HUES48 (cell line): Measurements from ENCODE around the gene WDR46.

ENCODE experiments used
- H3K27ac ChIP-seq: one replicate; pipeline ENCODE4 v1.7.0; 2013; ENCODE audit warnings: low read depth, low read length, inconsistent platforms
- H3K27me3 ChIP-seq: 2 replicates; pipeline ENCODE4 v1.6.1; 2013; ENCODE audit warnings: mild to moderate bottlenecking, low read length; ENCODE audit not compliant: control insufficient read depth, insufficient read depth
- H3K36me3 ChIP-seq: 2 replicates; pipeline ENCODE4 v1.6.1; 2013; ENCODE audit warnings: low read length; ENCODE audit not compliant: control insufficient read depth, insufficient read depth
- H3K4me1 ChIP-seq: 2 replicates; pipeline ENCODE4 v1.6.1; 2013; ENCODE audit warnings: mild to moderate bottlenecking, low read length; ENCODE audit not compliant: control insufficient read depth, insufficient read depth
- H3K4me3 ChIP-seq: 2 replicates; pipeline ENCODE4 v1.5.1; 2013; ENCODE audit warnings: mild to moderate bottlenecking, low read depth, low read length
- H3K9ac ChIP-seq: 2 replicates; pipeline ENCODE4 v1.6.1; 2013; ENCODE audit warnings: mild to moderate bottlenecking, low read depth, low read length, moderate library complexity
- H3K9me3 ChIP-seq: 2 replicates; pipeline ENCODE4 v1.6.1; 2013; ENCODE audit warnings: low read length; ENCODE audit not compliant: control insufficient read depth, insufficient read depth

The WDR46 gene

DNA sequence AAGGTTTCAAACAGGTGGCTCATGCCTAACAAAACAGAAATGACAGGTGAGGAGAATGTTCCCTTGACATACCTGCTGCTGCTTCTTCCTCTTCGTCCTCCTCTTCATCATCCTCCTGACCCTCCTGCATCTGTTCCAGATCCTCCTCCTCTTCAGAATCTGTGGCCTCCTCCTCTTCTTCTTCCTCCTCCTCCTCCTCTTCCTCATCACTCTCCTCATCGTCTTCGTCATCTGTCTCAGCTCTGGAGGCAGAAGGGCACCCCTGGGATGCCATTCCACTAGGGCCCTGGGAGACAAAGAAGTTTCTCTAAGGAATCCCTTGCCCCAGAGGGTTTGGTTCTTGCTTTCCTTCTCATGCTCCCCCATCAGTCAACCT is 30.9 kb upstream of the WDR46 start:
- Histone ChIP-seq H3K4me3 (no peak overlapping the region), H3K9me3 (no peaks in the 10 kb centered on the region), H3K36me3 (peaks cover 34% of the 10 kb centered on the region), H3K27me3 (no peaks in the 10 kb centered on the region), H3K9ac (no peak overlapping the region), H3K4me1 (peaks cover 39% of the 10 kb centered on the region), H3K27ac (peak overlapping the region; percentile 65)

DNA sequence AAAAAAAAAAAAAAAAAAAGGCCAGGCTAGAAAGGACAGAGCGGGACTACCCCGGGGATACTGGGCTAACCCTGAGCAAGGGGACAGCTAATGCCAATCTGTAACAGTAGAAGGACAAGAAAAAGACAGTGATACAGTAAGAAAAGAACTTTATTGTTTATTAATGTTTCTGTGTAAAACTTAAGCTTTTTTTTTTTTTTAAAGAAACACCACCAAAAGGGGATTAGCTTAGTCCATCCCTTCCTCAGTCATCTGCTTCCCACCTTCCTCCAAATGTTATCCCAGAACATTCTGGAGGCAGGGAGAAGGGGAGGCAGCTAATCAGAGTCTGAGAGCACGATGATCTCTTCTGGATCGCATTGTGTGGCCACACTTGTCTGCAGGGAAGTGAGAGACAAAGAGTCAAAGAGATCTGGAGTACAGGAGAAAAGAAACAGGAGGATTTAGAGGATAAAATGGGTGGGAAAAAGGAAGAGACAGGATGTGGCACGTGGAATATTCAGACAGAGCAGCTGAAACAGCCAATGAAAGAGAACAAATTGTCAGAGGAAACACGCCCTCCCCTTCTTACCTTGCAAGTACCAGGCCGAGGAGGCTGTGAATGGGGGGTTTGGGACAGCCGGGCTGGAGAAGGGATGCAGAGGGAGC is 29.5 kb upstream of the WDR46 start:
- peaks cover 38% of the 10 kb centered on the region for H3K4me1 ChIP-seq

DNA sequence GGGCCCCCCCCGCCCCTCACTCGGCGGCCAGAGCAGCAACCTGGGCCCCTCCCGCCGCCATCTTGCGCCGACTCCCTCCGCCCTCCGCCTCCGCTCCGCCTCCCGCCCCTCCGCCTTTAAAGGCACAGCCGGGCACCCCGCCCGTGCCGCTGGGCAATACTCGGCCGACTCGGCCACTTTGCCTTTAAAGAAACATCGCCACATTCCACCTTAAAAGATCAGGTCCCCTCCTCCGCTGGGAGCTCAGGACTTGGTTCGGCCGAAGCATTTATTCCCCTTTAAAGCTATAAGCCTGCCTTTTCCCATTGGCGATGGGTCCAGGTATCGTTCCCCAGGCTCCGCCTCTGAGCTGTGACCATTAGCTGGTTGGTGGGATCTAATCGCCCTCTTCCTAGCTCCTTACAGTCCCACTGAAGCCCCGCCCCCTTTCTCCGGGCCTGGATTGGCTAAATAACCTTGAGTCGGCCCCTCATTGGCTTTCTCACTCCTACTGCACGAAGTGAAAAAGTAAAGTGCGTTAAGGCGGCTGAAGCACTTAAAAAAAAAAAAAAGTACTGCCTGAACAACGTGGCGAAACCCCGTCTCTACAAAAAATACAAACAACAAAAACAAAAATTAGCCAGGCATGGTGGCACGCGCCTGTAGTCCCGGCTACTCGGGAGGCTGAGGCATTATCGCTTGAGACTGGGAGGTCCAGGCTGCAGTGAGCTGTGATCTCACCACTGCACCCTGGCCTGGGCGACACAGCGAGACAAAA is 28.8 kb upstream of the WDR46 start, which contains the start of gene ZBTB22:
Gene ZBTB22, minus strand, starts transcription at position 76 of the 757 bp plus-strand sequence. CDS start 828 bp downstream, outside the sequence.
- no peaks in the 10 kb centered on the region for H3K27me3 ChIP-seq
- H3K9me3 ChIP-seq, result no peaks in the 10 kb centered on the region
- H3K9ac ChIP-seq, result peak within 1 kb of the TSS; percentile 78
- peaks cover 38% of the 10 kb centered on the region for H3K4me1 ChIP-seq
- peak within 1 kb of the TSS; percentile 92 for H3K4me3 ChIP-seq
- H3K36me3 ChIP-seq, result peaks cover 34% of the 10 kb centered on the region
- peak within 1 kb of the TSS; percentile 97 for H3K27ac ChIP-seq

More for the DNA sequence above, 29.5 kb upstream of the WDR46 start:
- Histone ChIP-seq H3K4me3 (peak overlapping the region; percentile 92), H3K36me3 (peaks cover 34% of the 10 kb centered on the region), H3K9me3 (no peaks in the 10 kb centered on the region), H3K27ac (peak overlapping the region; percentile 97), H3K27me3 (no peaks in the 10 kb centered on the region), H3K9ac (0 out of 2 replicates have a peak overlapping the region, but pooled peaks have one; percentile 78)

DNA sequence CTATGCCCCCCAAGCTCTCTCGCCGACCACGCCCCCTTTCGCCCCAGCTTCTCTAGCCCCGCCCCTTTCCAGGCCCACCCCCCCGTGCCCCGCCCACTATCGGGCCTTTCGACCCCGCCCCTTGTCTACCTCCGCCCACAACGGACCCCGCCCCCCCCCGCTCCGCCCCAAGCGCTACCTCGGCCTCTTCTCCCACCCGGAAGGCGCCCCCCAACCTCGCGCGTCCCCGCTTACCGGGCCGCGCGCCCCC is 28.3 kb upstream of the WDR46 start:
- no peaks in the 10 kb centered on the region for H3K27me3 ChIP-seq
- H3K27ac ChIP-seq, result peak overlapping the region; percentile 97
- no peaks in the 10 kb centered on the region for H3K9me3 ChIP-seq
- H3K36me3 ChIP-seq, result peaks cover 34% of the 10 kb centered on the region
- H3K4me1 ChIP-seq, result peaks cover 38% of the 10 kb centered on the region
- no peak overlapping the region for H3K9ac ChIP-seq
- H3K4me3 ChIP-seq, result peak overlapping the region; percentile 92

DNA sequence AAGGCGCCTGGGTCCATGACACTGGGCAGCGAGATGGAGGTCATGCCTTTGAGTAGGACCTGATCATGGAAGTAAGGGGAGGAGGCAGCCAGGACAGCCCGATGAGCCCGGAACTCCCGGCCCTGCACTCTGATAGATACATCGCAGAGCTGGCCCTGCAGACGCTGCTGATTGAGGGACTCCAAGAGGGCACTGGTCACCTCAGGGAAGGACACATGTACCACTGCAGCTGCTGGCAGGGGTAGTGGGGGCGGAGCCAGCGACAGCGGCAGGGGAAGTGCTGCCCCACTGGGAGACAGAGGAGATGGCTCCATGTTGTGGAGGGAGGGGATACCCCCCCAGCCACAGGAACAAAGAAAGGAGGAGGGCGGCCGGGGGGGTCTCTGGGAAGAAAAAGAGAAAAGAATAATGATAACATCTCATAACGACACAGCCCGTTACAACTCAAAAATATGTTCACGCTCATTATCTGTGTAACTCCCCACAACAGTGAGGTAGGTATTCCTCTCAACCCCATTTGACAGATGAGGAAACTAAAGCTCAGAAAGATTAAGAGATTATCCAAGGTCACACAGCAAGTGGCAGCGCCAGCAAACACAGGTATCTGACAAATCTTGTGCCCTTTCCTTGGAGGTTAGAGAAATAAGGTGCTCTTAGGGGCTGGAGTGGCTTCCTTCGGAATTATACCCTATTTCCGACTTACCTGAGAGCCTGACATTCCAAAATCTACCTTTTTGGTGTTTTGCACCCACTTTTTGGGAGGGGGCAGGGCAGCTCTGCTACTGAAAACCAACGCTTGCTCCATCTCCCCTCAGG is 27.8 kb upstream of the WDR46 start:
- Histone ChIP-seq H3K36me3 (peaks cover 34% of the 10 kb centered on the region), H3K4me1 (peaks cover 40% of the 10 kb centered on the region), H3K27ac (peak overlapping the region; percentile 7), H3K9ac (no peak overlapping the region), H3K9me3 (no peaks in the 10 kb centered on the region), H3K27me3 (no peaks in the 10 kb centered on the region), H3K4me3 (peak overlapping the region; percentile 65)

DNA sequence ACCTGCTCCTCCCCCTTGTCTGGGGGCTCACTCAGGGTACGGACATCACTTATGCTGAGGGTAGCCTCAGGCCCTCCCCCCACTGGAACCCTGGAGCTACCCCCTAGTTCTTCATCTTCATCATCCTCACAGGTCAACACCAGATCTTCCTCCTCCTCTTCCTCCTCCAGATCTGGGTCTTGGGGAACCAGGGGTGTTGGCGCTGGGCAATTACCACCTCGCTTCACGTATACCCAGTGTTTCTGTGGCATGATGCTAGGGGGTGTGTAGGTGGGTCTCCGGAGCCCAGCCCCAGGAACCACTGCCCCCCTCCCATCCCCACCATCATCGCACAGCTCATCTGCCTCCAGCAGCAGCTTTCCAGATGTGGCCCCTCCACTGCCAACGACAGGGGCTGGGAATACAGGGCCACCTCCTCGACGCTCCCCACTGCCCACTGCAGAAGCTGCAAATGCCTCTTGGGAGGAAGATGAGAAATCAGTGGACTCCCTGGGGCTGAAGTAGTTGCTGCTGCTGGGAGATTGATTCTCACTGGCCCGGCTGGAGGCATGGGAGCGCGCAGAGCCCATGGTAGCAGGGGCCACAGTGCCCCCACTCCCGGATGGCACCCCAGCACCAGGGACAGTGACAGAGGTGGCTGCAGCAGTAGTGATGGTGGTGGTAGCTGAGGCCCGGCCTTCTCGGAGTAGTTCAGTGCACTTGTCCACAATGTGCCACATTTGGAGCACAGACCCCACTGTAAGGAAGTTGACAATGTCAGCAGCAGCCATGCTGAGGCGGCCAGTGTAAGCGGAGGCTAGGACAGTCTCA is 27.0 kb upstream of the WDR46 start:
- no peaks in the 10 kb centered on the region for H3K27me3 ChIP-seq
- H3K4me3 ChIP-seq, result no peak overlapping the region
- peaks cover 33% of the 10 kb centered on the region for H3K4me1 ChIP-seq
- peaks cover 30% of the 10 kb centered on the region for H3K36me3 ChIP-seq
- no peaks in the 10 kb centered on the region for H3K9me3 ChIP-seq
- no peak overlapping the region for H3K9ac ChIP-seq
- H3K27ac ChIP-seq, result no peak overlapping the region

DNA sequence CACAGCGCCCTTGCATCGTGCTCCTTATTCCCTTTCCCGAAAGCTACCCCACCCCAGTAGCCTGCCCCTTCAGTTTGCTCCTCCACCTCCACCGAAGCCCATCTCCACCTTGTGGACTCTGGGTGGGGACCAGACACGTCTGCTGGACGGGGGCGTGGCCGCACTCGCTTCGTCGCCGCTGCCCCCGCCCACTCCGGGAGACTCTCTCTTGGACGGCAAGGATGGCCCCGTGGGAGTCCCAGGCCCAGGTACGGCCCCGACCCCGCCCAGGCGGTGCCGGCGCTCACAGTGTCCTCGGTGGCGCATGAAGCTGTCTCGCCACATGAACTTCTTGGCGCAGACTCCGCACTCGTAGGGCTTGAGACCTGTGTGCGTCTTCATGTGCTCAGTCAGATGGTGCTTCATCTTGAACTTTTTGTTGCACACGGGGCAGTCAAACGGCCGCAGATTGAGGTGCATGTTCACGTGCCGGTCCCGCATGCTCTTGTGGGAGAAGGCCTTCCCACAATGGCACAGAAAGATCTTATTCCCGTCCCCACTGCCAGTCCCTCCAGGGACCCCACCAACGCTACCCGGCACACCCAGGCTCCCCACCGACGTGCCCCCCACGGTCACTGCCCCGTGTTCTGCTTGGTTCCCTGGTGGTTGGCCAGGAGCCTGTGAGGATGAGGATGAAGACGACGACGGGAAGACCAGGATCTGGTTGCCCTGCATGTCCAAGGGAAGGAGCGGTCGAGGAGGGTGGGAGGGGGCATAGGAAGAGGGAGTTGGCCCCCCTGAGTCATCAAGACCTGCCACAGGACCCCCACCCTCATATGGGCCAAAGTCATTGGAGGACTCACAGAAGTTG is 26.1 kb upstream of the WDR46 start:
- Histone ChIP-seq H3K4me1 (peaks cover 31% of the 10 kb centered on the region), H3K27ac (no peak overlapping the region), H3K9me3 (no peaks in the 10 kb centered on the region), H3K4me3 (peak overlapping the region; percentile 98), H3K36me3 (peaks cover 22% of the 10 kb centered on the region), H3K27me3 (no peaks in the 10 kb centered on the region), H3K9ac (no peak overlapping the region)

DNA sequence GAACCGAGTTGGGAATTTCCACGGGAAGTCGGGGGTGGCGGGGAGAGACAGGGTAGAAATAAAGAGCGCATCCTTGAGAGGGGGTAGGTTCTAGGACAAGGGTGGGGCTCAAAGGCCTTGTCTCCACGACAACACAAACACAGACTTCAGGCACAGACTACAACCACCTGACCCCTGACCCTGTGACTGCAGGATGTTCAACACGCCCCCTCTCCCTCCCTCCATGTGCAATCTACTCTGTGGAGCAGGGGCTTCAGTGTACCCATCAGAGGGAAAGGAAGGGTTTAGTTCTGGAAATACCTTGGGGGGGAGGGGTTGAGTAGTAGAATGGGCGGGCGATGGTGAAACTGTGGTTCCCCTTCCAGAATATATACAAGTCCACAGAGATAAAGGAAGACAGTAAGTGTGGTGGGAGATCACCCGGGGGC is 25.5 kb upstream of the WDR46 start:
- H3K4me1 ChIP-seq, result peaks cover 30% of the 10 kb centered on the region
- H3K9me3 ChIP-seq, result no peaks in the 10 kb centered on the region
- no peak overlapping the region for H3K9ac ChIP-seq
- peak overlapping the region; percentile 98 for H3K4me3 ChIP-seq
- H3K36me3 ChIP-seq, result peaks cover 16% of the 10 kb centered on the region
- H3K27me3 ChIP-seq, result no peaks in the 10 kb centered on the region
- H3K27ac ChIP-seq, result no peak overlapping the region

DNA sequence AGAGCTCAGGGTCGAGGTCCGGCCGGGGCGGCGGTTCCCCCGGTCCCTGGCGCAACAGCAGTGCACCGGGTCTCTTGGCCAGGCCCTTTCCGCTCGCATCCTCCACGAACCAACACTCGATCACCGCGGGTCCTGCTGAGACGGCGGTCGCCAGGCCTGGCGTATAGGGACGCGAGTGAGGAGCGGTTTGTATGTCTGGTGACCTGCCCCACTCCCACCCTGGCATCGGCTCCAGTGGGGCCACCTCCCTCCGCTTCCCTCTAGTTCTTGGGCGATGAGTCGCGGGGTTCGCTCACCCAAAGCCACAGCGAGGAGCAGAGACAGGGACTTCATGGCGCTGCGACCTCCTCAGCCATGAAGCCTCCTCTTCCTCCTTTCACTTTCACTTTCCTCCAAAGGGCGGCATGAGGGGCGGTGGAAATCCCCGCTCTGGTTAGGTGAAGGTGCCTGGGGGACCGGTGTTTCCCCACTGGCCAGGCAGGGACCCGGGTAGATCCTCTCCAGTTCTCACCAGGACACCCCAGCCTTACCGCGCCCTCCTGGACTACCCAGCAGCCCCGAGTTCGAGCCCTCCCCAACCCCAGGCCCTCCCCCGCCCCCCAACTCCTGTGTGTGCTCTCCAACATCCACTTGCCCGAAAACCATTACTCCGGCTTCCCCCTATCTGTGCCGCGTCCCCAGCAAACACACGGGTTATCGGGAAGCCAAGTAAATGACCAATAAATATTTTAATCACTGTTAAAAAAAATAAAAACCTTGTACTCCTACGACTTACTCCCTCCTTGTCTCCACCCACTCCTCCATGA is 24.9 kb upstream of the WDR46 start, which contains the start of gene TAPBP:
Gene TAPBP, minus strand, starts transcription at position 370 of the 806 bp plus-strand sequence. Its CDS starts 37 bp downstream, at position 333.
- Histone ChIP-seq H3K4me3 (peak within 1 kb of the TSS; percentile 98), H3K27ac (peak within 1 kb of the TSS; percentile 76), H3K36me3 (peaks cover 9% of the 10 kb centered on the region), H3K9me3 (no peaks in the 10 kb centered on the region), H3K27me3 (no peaks in the 10 kb centered on the region), H3K4me1 (peaks cover 30% of the 10 kb centered on the region), H3K9ac (peak within 1 kb of the TSS; percentile 71)
